Loucy (cell line): ENCODE results near the gene RPLP2.

Source experiments
- H2AFZ ChIP-seq: fragments of 200-600 bp; sonication (generic); 2 replicates; pipeline ENCODE4 v1.6.0; 2016; ENCODE audit warnings: antibody characterized with exemption, mild to moderate bottlenecking, low read length, moderate library complexity
- H3F3A ChIP-seq: fragments of 200-600 bp; 2 replicates; pipeline ENCODE4 v1.6.0; 2016; ENCODE audit warnings: antibody characterized with exemption, low read depth, mild to moderate bottlenecking
- H3K27me3 ChIP-seq: fragments of 200-600 bp; sonication (generic); 2 replicates; pipeline ENCODE4 v1.6.1; 2014; ENCODE audit warnings: low read length, mild to moderate bottlenecking; ENCODE audit not compliant: insufficient read depth, poor library complexity, severe bottlenecking
- H3K36me3 ChIP-seq: fragments of 200-600 bp; sonication (generic); 2 replicates; pipeline ENCODE4 v1.6.1; 2016; ENCODE audit warnings: low read length; ENCODE audit not compliant: insufficient read depth
- H3K4me1 ChIP-seq: fragments of 200-600 bp; sonication (generic); 2 replicates; pipeline ENCODE4 v1.5.1; 2014; ENCODE audit warnings: low read length, mild to moderate bottlenecking; ENCODE audit not compliant: insufficient read depth, poor library complexity, severe bottlenecking
- H3K4me2 ChIP-seq: fragments of 200-600 bp; sonication (generic); 2 replicates; pipeline ENCODE4 v1.6.0; 2014; ENCODE audit warnings: antibody characterized with exemption, low read length, low read depth, mild to moderate bottlenecking; ENCODE audit not compliant: poor library complexity, severe bottlenecking
- H3K4me3 ChIP-seq: fragments of 200-600 bp; sonication (generic); 2 replicates; pipeline ENCODE4 v1.5.1; 2014; ENCODE audit warnings: low read length, mild to moderate bottlenecking, mixed read lengths; ENCODE audit not compliant: poor library complexity, severe bottlenecking
- H3K79me2 ChIP-seq: fragments of 200-600 bp; sonication (generic); 2 replicates; pipeline ENCODE4 v1.6.1; 2014; ENCODE audit warnings: low read length; ENCODE audit not compliant: insufficient read depth
- H3K9ac ChIP-seq: fragments of 200-600 bp; sonication (generic); 2 replicates; pipeline ENCODE4 v1.6.0; 2014; ENCODE audit warnings: mild to moderate bottlenecking, low read depth, low read length, moderate library complexity; ENCODE audit not compliant: poor library complexity, severe bottlenecking
- H3K9me2 ChIP-seq: fragments of 200-600 bp; sonication (generic); replicated peaks from 2 replicates; pipeline ENCODE4 v1.6.1; 2016; ENCODE audit warnings: low read depth, low read length, mixed read lengths
- H3K9me3 ChIP-seq: fragments of 200-600 bp; sonication (generic); 2 replicates; pipeline ENCODE4 v1.6.1; 2014; ENCODE audit warnings: mild to moderate bottlenecking, antibody characterized with exemption, low read length, low read depth; ENCODE audit not compliant: insufficient read depth
- H4K20me1 ChIP-seq: fragments of 200-600 bp; sonication (generic); 2 replicates; pipeline ENCODE4 v1.6.0; 2014; ENCODE audit warnings: antibody characterized with exemption, low read length, mild to moderate bottlenecking; ENCODE audit not compliant: insufficient read depth, poor library complexity, severe bottlenecking
- EZH2phosphoT487 ChIP-seq: fragments of 200-600 bp; IDR thresholded peaks from 2 replicates; pipeline ENCODE4 v1.6.1; 2018; ENCODE audit warnings: antibody characterized with exemption, mild to moderate bottlenecking, moderate library complexity, borderline replicate concordance
- TF ChIP-seq, protein P1 (sequence below): fragments of 200-600 bp; sonication (generic); conservative IDR thresholded peaks from 2 replicates; pipeline ENCODE4 v1.5.1; 2014; ENCODE audit warnings: mild to moderate bottlenecking, antibody characterized with exemption, low read length

Gene RPLP2

DNA sequence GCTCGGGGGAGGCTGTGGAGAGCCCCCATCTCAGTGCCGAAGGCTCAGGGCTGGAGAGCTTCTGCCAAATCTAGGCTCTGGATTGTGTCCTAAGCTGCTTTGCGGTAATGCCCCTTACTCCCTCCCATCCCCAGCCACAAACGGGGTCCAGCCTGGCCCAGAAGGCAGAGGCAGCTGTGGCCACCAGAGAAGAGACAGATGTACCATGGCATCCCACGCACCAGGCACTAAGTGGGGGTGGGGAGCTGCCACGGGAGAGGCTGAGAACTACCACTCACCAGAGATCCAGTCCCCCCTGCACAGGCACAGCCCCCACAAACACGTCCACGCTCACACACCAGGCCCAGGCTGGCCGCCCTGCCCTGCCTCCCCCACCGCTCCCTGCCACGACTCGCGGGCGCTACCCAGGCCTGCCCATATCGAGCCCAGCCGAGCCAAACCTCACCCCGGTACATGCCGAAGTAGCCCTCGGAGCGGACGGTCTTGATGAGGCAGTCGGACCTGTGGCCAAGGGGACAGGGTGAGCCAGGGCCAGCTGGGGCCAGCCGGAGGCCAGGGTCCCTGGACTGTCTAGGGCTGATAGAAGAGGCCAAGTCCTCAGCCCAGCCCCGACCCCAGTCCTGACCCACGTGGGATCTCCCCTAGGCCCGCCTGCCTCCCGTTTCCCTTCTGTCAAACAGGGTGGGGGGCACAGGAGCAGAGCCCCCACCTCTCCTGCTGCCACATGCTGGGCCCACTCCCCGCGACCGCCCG lies 15.6 kb upstream of the RPLP2 start:
- H3K4me3 ChIP-seq = peak overlapping the region; percentile 85
- H2AFZ ChIP-seq = no peak overlapping the region
- no peaks in the 10 kb centered on the region for H3K9me3 ChIP-seq
- peaks cover 19% of the 10 kb centered on the region; the same call in 1 of the 2 replicates for H3K79me2 ChIP-seq
- no peak overlapping the region for H3K9ac ChIP-seq
- H3K4me1 ChIP-seq = peaks cover 17% of the 10 kb centered on the region
- no peak for TF ChIP-seq EZH2phosphoT487
- TF ChIP-seq, protein P1, sequence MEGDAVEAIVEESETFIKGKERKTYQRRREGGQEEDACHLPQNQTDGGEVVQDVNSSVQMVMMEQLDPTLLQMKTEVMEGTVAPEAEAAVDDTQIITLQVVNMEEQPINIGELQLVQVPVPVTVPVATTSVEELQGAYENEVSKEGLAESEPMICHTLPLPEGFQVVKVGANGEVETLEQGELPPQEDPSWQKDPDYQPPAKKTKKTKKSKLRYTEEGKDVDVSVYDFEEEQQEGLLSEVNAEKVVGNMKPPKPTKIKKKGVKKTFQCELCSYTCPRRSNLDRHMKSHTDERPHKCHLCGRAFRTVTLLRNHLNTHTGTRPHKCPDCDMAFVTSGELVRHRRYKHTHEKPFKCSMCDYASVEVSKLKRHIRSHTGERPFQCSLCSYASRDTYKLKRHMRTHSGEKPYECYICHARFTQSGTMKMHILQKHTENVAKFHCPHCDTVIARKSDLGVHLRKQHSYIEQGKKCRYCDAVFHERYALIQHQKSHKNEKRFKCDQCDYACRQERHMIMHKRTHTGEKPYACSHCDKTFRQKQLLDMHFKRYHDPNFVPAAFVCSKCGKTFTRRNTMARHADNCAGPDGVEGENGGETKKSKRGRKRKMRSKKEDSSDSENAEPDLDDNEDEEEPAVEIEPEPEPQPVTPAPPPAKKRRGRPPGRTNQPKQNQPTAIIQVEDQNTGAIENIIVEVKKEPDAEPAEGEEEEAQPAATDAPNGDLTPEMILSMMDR = no peak
- no peaks in the 10 kb centered on the region for H3K9me2 ChIP-seq
- H3K36me3 ChIP-seq = no peaks in the 10 kb centered on the region
- peaks cover 14% of the 10 kb centered on the region for H4K20me1 ChIP-seq
- no peaks in the 10 kb centered on the region for H3K27me3 ChIP-seq
- peak overlapping the region; percentile 100 for H3K4me2 ChIP-seq
- H3F3A ChIP-seq = peaks cover 3% of the 10 kb centered on the region; the same call in 1 of the 2 replicates

DNA sequence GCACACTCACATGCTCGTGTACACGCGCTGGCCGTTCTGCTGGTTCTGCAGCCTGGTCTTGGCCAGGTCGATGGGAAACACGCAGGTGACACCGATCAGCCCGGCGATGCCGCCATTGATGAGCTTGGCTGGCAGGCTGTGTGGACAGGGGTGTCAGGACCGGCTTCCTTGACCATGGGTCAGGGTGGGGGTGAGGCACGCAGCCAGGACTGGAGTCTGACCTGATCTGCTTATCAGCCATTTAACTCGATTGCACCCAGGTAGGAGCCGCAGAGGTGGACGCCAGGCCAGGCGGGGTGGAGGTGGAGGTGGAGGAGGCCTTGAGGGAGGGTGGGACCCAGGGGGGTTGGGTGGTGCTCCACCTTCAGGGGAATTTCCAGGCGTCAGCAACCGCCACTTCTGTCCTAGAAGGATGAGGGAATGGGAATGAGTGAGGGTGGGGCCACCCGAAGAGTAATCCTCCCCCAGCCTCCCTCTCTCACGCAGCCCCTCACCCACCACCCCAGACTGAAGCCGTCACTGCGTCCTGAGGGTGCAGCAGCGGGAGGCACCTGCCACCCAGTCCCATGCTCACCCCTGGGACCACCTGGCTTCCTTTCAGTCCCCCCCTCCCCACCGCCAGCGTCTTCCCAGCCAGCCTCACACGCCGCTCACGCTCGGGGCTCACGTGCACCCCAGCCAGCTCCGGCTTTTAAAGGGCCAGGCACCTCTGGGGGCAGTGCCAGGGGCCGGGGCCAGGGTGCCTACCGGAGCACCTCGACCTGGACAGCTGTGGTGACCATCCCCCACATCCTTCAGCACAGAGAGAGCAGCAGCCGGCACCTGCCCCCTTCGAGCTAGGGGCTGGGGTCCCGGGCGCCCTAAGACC lies 14.8 kb upstream of the RPLP2 start:
- Histone ChIP-seq H2AFZ (no peak overlapping the region), H3K9me3 (no peaks in the 10 kb centered on the region), H3K4me3 (peak overlapping the region; percentile 85), H3F3A (peaks cover 3% of the 10 kb centered on the region; the same call in 1 of the 2 replicates), H3K4me1 (peaks cover 17% of the 10 kb centered on the region), H4K20me1 (peaks cover 14% of the 10 kb centered on the region), H3K9ac (peak overlapping the region; percentile 83), H3K36me3 (no peaks in the 10 kb centered on the region), H3K4me2 (peak overlapping the region; percentile 100), H3K79me2 (peaks cover 19% of the 10 kb centered on the region; the same call in 1 of the 2 replicates), H3K9me2 (no peaks in the 10 kb centered on the region), H3K27me3 (no peaks in the 10 kb centered on the region)
- no peak for TF ChIP-seq EZH2phosphoT487
- TF ChIP-seq, protein P1 = no peak

DNA sequence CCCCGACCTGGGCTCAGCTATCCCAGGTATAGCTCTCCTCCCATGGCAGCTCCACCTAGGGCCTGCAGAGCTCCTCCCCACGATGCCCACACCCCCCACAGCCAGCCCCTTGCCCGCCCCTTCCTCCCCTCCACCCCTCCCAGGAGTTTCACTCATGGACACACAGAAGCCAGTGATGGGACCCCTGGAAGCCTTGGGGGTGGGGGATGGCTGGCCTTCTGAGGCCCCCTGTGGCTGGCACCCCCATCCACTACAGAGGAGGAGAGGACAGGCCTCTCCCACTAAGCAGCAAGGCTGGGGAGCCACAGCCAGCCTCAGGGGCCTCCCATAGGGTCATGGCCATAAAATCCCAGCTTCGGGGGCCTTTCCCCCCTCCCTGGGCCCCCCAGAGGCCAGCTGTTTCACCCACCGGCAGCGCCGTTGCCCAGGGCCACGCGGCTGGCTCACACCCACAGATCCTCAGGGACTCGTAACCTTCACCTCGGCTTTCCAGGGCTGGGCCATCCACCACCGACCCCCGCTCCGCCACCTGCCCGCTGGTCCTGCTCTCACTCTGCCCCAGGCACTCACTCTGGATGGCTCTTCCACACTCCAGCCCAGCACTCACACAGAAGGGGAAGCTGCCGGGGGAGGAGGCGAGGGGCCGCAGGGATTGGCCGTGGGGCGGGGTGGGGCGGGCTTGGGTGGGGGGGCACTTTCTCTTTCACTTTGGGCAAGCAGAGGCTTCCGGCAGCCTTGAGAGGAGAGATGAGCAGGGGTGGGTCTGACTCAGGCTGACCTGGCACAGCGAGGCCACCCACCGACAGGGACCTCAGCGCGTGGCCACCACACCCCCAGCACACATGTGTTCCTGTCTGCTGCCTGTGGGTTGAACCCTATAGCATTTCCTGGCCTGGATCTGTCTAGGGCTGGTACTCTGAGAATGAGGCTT lies 13.9 kb upstream of the RPLP2 start:
- Histone ChIP-seq H2AFZ (no peak overlapping the region), H3K27me3 (no peaks in the 10 kb centered on the region), H3K9me3 (no peaks in the 10 kb centered on the region), H3K36me3 (no peaks in the 10 kb centered on the region), H3K79me2 (peaks cover 19% of the 10 kb centered on the region; the same call in 1 of the 2 replicates), H3K9me2 (no peaks in the 10 kb centered on the region), H3K4me1 (peaks cover 17% of the 10 kb centered on the region), H3K9ac (peak overlapping the region; percentile 83), H3K4me3 (peak overlapping the region; percentile 85), H3K4me2 (peak overlapping the region; percentile 100), H4K20me1 (peaks cover 14% of the 10 kb centered on the region), H3F3A (peaks cover 3% of the 10 kb centered on the region; the same call in 1 of the 2 replicates)
- TF ChIP-seq EZH2phosphoT487 = no peak
- TF ChIP-seq, protein P1 = no peak
